VCaP (cell line): Measurements from ENCODE around the gene CREB3L2.

Experiments
- H3K27ac ChIP-seq: fragments of 450-650 bp; 2 replicates; pipeline ENCODE4 v1.5.1; 2017
- TF ChIP-seq, protein P1 (sequence below): fragments of 450-650 bp; conservative IDR thresholded peaks from 2 replicates; pipeline ENCODE4 v1.5.1; 2017; ENCODE audit warnings: mild to moderate bottlenecking, moderate library complexity

Gene CREB3L2

DNA sequence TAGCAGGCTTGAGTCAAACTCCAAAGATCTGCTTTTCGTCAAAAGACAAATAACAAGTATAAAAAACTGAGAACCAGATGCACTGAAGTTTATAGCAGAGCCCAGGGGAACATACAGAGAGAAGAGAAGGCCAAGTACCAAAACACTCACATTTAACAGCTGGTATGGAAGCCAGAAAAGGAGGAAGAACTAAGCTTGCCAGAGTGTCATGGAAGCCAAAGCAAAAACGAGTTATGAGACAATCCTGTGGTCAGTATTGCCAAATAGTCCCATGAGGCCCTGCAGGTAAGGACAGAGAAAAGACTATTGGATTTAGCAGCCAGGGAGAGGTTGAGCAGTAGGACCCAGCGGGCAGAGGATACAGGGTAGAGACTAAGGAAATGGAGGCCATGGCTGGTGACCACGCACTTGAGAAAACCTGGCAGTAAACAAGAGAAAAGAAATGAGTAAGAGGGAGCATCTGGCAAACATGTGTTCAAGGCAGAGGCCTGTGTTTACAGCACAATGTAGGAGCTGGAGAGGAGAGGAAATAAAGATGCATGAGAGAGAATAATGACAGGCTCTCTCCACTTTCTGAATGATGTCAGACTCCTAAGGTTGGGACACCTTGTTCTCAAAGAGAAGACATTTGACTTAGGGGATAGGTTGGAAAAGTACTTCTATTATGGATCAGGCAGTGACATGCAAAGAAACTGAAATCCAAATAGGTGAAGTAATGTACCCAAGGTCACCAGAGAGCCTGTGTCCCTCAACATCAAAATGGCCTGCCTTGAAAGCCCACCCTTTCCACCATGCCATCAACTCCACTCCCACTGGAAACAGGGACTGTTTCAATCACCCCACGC is 9.1 kb downstream of the CREB3L2 start:
- TF ChIP-seq, protein P1, sequence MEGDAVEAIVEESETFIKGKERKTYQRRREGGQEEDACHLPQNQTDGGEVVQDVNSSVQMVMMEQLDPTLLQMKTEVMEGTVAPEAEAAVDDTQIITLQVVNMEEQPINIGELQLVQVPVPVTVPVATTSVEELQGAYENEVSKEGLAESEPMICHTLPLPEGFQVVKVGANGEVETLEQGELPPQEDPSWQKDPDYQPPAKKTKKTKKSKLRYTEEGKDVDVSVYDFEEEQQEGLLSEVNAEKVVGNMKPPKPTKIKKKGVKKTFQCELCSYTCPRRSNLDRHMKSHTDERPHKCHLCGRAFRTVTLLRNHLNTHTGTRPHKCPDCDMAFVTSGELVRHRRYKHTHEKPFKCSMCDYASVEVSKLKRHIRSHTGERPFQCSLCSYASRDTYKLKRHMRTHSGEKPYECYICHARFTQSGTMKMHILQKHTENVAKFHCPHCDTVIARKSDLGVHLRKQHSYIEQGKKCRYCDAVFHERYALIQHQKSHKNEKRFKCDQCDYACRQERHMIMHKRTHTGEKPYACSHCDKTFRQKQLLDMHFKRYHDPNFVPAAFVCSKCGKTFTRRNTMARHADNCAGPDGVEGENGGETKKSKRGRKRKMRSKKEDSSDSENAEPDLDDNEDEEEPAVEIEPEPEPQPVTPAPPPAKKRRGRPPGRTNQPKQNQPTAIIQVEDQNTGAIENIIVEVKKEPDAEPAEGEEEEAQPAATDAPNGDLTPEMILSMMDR, result no peak
- H3K27ac ChIP-seq, result no peak overlapping the region

DNA sequence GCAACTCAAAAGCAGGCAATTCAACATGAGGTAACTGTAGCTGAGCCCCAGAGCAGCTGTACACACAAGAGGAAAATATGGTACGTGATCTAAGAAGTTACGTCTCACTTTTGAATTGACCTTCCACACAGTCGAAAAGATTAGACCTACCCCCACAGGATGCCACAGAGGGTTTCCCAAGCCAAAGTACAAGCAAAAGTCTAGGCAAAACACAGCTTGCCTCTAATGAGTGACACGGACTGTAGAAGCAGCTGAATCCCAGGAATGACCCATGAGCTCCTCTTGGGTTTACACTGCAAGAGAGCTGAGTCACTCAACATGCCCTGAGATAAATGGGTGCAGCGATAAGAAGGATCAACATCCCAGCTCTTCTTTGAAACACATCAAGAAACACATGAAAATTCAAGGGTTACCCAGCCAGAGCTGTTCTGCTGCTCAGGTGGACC is 9.8 kb downstream of the CREB3L2 start:
- no peak overlapping the region for H3K27ac ChIP-seq

DNA sequence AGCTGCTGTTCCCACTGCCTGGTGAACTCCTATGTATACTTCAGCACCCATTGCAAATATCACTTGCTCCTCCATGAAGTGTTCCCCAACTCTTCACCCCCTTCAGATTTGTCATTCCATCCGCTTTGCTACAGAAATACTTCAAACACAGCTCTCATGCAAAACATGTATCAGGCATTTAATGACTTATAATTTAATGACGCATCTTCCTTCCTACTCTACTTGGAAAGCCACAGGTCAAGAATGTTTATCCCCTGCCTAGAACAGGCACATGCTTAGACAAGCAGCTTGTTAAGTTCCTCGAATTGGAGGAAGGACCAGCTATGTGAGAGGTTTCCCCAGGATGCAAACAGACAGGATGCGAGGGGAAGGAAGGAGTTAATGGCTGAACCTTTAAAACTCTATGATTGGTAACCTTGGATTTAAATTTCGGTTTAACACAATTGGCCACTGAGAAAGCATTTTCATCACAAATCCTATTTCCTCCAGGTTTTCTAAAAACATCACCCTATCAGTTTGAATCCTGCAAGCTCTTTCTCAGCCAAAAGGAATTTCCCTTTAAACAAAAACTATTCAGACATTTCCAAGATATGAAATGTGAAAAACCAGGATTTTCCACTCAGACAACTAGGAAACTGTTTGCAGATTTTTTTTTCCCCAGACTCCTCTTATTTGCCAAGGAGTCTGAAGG is 11.5 kb downstream of the CREB3L2 start:
- TF ChIP-seq, protein P1, result no peak
- H3K27ac ChIP-seq, result no peak overlapping the region

More for the DNA sequence above, 9.8 kb downstream of the CREB3L2 start:
- TF ChIP-seq, protein P1, result no peak

DNA sequence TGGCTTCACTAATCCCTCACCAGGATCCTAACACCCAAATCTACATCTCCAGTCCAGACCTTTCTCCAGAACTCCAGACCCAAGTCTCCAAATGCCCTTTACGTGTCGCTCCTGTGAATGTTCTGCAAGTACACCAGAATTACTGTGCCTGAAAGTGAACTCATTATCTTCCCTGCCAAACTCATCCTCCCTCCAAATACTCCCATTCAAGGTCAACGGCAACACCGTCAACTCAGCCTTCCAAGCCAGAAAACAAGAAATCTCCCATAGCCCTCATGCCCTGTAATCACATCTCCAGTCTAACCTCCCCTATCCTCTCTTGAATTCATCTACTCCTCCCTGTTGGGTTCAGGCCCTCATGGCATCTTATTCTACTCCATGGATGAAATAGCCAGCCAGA is 12.3 kb downstream of the CREB3L2 start:
- TF ChIP-seq, protein P1, result no peak
- no peak overlapping the region for H3K27ac ChIP-seq

DNA sequence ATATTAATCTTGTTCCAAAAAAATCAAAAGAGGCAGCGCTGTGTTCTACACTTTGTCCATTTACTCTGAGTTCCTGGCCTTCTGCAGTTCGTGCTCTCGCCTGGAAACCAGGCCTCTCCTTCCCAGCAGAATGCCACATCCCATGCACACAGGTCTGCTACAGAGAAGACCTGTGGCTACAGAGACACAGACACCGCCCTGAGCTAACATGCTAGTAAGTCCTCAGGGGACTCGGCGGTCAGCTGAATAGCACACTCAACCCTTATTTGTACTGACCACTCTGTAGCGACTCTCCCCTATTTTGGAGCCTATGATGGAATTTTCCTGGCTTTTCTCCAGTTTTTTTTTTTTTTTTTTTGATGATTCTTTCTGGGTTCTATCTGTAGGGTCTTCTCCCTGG is 12.8 kb downstream of the CREB3L2 start:
- no peak overlapping the region for H3K27ac ChIP-seq

DNA sequence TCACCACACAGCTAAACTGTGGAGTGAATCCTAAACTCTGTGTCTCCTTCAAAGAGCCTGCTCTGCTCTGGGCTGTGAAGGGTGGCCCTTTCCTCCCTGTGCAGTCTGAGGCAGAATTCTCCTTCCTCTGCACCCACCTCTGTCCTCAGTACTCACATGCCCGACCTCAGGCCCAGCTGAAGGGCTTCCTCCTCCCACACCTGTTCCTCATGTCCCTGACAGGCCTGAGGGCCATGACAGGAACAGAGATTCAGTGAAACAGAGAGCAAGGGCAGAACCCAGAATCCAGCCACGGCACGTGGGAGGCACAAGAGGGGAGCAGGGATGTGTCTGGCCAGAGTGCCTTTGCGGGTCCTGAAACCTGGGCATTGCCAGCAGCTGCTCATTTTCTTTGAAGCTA is 13.9 kb downstream of the CREB3L2 start:
- no peak overlapping the region for H3K27ac ChIP-seq
- TF ChIP-seq, protein P1, result no peak

More for the DNA sequence above, 12.8 kb downstream of the CREB3L2 start:
- TF ChIP-seq, protein P1, result no peak

DNA sequence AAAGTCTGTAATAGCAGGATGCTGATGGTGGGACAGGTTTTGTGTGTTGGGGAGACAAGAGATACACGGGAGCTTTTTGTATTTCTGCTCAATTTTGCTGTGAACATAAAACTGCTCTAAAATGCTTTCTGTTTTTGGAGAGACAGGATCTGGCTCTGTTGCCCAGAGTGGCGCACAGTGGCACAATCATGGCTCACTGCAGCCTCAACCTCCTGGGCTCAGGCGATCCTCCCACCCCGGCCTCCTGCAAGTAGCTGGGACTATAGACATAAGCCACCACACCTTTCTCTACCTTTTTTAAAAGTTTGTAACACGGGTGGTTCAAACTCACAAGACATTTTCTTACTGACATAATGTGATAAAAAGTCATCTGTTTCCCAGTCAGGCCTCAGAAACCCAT is 14.3 kb downstream of the CREB3L2 start:
- H3K27ac ChIP-seq, result no peak overlapping the region
- TF ChIP-seq, protein P1, result no peak
